T-helper 1 cell treated with Interleukin-12 subunit alpha and Interleukin-12 subunit beta and Interleukin-4 antibody, amounts not matched to agents 30 ng/mL and 1 ng/mL, for 36 hours (primary cell): Measurements from ENCODE around the gene CEP97. TPM values are rescaled to one million over a fixed set of nuclear protein-coding genes. Genes with fewer than 3 reads are reported as not detected.
"Not testable (repeated sequence)": the region's sequence is repeated elsewhere in the genome, so short reads cannot be mapped to it uniquely, and the experiment has no call there.

ENCODE experiments used
- intact Hi-C: fragments of 100-400 bp; cut with micrococcal nuclease; formaldehyde crosslinking; loops from one replicate; pipeline ENCODE4 v1.15.1; 2024
- total RNA-seq: library from RNA; stranded (reverse); gene quantifications from 2 replicates; pipeline ENCODE4 v1.2.3, GENCODE V29; 2022

The CEP97 gene
- total RNA-seq, 1 donor from 2014 or later, result 22.3 TPM

DNA sequence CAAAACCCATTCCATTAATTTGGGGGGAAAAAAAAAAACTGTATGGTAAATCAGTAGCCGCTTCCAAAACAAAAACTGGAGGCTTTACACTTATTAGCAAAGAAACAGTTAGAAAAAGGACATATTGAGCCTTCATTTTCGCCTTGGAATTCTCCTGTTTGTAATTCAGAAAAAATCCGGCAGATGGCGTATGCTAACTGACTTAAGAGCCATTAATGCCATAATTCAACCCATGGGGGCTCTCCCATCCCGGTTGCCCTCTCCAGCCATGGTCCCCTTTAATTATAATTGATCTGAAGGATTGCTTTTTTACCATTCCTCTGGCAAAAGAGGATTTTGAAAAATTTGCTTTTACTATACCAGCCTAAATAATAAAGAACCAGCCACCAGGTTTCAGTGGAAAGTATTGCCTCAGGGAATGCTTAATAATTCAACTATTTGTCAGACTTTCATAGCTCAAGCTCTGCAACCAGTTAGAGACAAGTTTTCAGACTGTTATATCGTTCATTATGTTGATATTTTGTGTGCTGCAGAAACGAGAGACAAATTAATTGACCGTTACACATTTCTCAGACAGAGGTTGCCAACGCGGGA lies 28.5 kb upstream of the CEP97 start:
- intact Hi-C loops, result loop anchor here (1.0 to 2.0 kb wide), 3 partner anchors 107 to 841 kb away; no protein-coding TSS in a partner anchor

DNA sequence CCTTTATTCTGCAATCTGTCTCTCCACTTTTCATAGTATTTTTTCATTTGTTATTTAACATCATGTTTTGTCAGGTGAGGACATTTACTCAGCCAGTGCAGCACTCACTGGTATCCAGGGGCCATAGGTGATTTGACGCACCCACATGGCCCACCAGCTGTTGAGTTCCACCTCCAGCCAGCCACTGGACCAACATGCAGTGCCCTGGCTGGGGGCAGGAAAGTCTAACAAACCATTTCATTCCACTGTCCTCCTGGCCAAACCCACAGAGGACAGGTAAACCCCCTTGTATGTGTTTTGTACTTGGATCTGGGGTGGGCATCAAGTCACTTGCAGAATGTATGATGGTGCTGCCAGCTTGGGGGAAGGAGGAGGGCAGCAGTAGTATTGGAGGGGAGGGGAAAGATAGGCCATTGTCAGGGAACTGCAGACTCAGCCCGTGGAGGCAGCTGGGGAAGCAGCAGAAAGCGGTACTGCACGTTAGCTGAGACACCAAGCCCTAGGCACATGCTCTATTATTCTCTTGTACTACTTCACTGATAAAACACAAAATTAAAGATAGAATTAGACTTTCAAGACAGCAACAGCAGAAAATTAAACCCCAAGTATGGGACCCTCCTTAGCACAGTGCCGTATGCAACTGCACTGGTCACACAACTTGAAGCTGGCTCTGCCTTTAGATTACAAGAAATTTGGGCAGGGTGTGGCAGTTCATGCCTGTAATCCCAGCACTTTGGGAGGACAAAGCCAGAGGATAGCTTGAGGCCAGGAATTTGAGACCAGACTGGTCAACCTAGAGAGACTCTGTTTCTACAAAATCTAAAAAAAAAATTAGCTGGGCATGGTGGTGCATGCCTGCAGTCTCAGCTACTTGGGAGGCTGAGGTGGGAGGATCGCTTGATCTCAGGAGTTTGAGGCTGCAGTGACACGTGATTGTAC lies 22.4 kb upstream of the CEP97 start:
- intact Hi-C loops, result loop anchor here (1.0 kb wide), 1 partner anchor 11 kb away; no protein-coding TSS in a partner anchor

DNA sequence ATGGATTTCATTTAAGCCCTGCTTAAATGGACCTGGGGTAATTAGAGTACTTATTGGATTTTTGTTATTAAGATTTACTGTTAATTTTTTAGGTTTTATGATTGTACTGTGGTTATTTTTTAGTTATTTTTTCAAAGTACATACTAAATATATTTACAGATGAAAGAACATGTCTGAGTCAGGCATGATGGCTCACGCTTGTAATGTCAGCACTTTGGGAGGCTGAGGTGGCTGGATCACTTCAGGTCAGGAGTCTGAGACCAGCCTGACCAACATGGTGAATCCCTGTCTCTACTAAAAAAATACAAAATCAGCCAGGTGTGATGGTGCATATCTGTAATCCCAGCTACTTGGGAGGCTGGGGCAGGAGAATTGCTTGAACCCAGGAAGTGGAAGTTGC lies 21.7 kb upstream of the CEP97 start:
- intact Hi-C loops, result no loop called here

DNA sequence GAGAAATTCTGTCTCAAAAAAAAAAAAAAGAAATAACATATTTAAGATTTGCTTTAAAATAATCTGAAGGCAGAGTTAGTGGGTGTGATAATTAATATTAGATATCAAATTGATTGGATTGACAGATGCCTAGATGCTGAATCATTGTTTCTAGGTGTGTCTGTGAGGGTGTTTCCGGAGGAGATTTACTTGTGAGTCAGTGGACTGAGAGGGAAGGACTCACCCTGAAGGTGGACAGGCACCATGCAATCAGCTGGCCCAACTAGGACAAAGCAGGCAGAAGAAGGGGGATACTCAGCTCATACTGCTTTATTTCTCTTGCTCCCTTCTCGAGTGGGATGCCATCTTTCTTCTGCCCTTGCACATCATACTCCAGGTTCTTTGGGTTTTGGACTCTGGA lies 21.2 kb upstream of the CEP97 start:
- intact Hi-C loops, result no loop called here

DNA sequence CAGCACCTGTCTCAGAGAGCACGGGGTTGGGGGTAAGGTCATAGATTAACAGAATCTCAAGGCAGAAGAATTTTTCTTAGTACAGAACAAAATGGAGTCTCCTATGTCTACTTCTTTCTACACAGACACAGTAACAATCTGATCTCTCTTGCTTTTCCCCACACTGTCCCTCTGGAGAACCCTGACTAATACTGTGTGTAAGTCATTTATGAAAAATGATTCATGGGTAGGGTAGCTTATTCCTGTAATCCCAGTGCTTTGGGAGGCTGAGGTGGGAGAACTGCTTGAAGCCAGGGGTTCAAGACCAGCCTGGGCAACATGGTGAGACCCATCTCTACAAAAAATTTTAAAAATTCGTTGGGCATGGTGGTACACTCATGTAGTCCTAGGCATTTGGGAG lies 19.8 kb upstream of the CEP97 start:
- intact Hi-C loops, result loop anchor here (5.0 kb wide), 1 partner anchor 632 kb away; no protein-coding TSS in a partner anchor

DNA sequence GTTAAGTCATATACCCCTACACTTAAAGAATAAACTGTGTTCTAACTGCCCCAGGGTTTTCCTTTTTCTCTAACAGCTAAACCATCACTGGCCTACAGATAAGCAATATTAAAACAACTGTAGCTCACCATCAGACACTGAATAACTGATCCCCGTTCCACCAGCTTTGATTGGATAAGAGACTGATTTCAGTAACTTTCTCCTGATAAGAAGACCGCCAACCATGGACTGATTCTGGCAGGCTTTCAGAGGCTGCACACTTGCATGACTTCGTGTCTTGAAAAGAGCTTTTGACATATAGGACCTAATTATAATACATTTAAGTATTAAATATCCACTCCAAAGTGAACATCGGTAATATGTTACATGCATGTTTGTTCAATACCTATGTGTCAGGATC lies 15.3 kb upstream of the CEP97 start:
- intact Hi-C loops, result loop anchor here (5.0 kb wide), 1 partner anchor 637 kb away; no protein-coding TSS in a partner anchor

DNA sequence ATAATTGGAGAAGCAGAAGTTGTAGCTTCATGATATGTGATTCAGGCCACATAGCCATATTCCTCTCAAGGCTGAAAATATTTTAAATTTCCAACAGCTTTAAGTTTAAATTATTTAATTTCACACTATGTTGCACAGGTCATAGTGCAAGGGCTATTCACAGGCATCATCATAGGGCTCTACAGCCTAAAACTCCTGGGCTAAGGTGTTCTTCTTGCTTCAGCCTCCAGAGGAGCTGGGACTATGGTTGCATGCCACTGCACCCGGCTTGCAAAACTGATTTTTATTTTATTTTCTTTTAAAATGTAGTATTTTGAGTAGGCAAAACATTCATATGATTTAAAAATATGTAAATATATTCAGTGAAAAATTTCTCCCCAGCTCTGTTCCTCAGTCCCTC lies 6.0 kb upstream of the CEP97 start:
- intact Hi-C loops, result no loop called here

DNA sequence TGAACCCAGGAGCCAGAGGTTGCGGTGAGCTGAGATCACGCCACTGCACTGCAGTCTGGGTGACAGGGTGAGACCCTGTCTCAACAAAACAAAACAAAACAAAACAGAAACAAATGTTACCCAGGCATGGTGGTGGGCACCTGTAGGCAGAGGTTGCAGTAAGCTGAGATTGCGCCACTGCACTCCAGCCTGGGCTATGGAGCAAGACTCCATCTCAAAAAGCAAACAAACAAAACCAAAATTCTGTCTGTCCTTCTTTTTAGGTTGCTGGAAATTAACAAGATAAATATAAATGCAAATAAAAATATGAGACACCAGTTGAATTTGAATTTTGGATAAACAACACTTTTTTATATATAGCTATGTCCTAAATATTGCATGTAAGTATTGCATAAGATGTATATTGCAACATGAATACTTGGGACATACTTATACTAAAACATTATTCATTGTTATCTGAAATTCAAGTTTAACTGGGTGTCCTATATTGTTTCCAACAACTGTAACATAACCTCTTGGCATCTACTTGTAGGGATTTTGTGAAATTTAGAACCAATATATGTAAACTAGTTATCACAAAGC lies 4.7 kb upstream of the CEP97 start:
- intact Hi-C loops, result no loop called here

DNA sequence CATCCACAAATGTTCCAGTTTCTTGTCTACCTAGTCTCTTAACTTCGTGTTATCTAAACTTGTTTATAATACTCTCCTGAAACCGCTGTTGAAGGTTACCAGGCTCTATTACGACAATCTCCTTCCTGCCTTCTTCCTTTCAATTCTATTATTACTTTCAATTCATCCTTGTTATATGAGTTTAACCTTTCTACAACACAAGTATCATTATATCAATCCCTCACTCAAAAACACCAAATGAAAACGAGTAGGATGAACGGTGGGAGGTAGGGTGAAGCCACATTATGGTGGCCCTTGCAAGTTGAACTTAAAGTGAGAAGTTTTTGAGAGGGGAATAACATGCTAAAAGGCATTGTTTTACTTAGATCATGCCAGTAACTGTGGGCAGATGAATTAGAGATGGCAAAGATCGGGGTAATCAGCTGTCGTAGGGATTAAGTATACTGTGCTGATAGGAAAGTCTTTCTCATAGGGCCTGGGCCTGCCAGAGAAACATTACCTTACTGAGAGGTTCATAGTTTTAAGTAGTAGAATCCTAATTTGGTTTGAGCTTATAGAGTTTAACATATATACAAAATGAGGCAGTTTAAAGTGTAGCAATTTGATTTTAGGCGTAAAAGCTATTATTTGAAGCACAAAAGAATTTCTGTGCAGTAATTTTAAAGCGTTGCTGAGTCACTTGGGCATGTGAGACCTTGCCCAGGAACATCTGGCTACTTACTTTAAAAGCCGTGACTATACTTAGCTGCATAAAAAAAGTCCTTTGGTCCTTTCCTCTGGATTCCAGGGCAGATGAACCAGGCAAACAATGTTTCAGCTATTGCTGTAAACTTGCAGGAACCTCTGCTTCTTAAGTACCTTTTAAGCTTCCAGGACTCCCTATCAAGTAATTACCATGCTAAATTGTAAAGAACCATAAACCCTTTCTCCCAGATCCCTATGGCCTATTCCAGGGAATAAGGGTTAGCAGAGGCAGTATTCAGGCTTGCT lies 3.3 kb upstream of the CEP97 start:
- intact Hi-C loops, result no loop called here

DNA sequence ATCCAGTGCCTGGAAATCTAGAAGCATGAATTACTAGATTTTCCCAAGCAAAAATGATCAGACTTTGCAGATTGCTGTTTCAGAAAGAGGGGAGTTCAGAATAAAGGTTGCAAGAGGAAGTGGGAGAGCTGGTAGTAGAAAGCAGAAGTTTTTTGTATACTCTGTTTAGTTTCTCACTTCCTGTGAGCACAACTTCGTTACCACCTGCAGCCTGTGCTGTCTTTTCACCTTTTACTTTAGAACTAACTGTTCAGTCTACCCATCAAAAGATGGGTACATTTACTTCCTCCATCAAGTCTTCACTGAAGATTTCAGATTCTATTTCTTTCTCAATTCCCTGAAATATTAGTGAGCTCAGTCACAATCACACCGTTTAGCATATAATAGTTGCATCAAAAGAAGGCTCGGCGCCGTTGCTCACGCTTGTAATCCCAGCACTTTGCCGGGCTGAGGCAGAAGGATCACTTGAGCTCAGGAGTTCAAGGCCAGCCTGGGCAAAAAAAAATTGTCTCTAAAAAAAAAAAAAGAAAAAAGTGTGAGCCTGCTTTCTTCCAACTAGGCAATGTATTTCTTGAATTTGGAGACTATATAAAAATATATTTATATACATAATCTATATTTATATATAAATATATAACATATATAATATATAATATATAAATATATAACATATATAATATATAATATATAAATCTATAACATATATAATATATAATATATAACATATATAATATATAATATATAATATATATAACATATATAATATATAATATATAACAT lies 1.8 kb upstream of the CEP97 start:
- intact Hi-C loops, result no loop called here

DNA sequence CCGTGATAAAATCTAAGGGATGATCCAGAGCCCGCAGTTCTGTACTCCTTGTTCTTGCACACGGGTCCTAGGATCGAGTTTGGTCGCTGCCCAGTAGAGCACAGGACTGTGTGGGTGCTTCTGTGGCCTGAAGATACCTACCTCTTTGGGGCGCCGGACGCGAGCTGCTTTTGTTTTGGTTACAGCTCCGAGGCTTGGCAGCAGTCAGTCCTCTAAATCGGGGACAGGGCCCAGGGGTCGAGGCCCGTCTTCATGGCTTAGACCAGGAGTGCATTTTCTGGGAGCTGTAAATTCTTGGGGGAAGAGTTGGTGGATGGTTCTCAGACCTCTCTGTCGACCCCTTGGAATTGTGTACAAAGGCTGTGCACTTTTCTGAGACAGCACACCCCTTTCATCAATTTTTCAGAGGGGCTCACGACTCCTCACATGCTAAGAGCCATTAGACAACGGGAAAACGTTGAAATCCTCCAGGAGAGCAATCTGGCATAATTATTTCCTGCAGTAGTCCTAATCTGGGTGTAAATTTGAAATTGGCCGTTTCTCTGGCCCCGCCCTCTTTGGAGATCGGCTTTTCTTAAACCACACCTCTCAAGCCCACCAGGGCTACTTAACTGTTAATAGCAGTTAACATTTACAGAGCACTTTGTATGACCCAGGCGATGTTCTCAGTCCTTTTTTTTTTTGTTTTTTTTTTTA lies 928 bp downstream of the CEP97 start:
- intact Hi-C loops, result loop anchor here (2.0 to 5.0 kb wide), 3 partner anchors 207 to 1463 kb away; partner anchors contain the start of gene TBC1D23

DNA sequence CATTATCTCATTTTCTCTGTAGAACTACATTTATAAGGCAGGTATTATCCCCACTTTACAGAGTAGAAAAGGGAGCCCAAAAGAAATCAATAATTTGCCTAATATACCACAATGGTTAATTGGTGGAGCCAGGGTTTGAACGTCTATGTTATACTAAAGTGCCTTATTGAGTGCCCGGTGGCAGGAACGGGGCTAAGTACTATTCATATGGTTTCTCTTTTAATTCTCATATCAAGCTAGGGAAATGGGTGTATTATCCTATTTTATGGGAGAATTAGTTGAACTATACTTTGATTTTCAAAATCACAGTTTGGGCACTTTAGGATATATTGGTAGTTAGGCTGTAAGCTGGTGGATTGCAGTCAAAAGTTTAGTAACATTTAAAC lies 1.5 kb downstream of the CEP97 start:
- intact Hi-C loops, result loop anchor here (2.0 to 5.0 kb wide), 3 partner anchors 207 to 1464 kb away; partner anchors contain the start of gene TBC1D23

DNA sequence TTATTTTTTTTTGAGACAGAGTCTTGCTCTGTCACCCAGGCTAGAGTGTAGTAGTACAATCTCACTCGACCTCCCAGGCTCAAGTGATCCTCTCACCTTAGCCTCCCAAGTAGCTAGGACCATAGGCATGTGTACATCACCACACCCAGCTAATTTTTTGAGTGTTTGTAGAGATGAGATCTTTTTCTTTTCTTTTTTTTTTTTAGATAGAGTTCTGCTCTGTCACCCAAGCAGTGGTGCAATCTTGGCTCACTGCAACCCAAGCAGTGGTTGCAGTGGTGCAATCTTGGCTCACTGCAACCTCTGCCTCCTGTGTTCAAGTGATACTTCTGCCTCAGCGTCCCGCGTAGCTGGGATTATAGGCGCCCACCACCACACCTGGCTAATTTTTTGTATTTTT lies 5.2 kb downstream of the CEP97 start:
- intact Hi-C loops, result loop anchor here (5.0 kb wide), 1 partner anchor 1467 kb away; the partner anchor contains the start of gene TBC1D23

DNA sequence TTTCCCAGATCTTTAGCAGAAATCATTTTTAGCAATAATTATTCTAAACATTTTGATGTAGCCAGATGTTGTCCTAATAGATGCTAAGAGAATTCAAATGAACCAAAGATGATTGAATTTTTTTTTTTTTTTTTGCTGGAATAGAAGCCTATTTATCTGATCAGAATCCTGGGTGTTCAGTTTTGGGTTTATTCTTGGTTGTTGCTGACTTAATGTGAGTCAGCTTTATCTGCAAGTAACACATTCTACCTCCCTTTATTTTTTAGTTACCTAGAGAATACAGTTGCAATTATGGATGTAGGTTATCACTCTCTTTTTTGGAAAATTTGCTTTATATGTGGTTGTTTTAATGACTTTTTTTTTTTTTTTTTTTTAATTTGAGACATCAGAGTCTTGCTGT lies 6.4 kb downstream of the CEP97 start:
- intact Hi-C loops, result no loop called here

DNA sequence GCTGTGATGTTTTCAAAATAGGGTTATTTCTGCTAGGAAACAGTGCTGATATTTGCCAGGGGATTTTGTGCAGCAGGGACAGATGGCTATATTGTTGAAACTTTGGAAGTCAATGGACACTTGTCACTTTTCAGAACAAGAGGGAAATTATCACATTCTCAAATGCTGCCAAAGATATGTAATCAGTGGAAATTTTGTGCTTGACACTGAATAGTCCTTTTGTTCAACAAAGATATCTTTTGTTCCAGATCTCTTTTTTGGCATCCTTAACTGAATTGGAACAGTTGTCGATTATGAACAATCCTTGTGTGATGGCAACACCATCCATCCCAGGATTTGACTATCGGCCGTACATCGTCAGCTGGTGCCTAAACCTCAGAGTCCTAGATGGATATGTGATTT lies 7.8 kb downstream of the CEP97 start:
- intact Hi-C loops, result no loop called here

DNA sequence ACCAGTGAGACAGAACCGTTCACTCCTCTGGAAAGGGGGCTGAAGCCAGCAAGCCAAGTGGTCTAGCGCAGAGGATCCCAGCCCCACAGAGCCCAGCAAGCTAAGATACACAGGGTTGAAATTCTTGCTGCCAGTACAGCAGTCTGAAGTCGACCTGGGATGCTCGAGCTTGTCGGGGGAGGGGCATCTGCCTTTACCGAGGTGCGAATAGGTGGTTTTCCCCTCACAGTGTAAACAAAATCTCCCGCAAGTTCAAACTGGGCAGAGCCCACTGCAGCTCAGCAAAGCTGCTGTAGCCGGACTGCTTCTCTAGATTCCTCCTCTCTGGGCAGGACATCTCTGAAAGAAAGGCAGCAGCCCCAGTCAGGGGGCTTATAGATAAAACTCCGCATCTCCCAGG lies 11.4 kb downstream of the CEP97 start:
- intact Hi-C loops, result no loop called here

DNA sequence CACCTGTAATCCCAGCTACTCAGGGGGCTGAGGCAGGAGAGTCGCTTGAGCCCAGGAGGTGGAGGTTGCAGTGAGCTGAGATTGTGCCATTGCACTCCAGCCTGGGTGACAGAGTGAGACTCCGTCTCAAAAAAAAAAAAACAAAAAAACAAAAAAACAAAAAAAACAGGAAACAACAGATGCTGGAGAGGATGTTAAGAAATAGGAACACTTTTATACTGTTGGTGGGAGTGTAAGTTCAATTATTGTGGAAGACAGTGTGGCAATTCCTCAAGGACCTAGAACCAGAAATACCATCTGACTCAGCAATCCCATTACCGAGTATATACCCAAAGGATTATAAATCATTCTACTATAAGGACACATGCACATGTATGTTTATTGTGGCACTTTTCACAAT lies 17.5 kb downstream of the CEP97 start:
- intact Hi-C loops, result not testable (repeated sequence)

DNA sequence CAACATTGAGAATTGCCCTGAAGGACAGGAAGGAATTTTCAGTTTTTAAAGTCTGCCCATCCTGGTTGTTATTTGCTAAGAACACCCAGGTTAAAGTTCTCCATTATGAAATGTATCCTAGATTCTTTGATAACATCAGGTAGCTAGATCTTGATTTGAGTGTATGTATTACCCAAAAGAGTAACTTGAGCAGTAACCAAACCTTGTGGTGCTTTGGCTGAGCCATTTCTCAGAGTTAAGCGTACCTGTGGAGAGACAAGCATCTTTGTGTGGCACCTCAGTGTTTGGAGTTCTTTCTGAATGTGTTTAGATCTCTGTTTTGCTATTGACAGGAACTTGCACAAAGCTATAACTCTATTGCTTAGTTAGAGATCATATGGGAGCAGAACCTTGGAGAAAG lies 20.4 kb downstream of the CEP97 start:
- intact Hi-C loops, result no loop called here

DNA sequence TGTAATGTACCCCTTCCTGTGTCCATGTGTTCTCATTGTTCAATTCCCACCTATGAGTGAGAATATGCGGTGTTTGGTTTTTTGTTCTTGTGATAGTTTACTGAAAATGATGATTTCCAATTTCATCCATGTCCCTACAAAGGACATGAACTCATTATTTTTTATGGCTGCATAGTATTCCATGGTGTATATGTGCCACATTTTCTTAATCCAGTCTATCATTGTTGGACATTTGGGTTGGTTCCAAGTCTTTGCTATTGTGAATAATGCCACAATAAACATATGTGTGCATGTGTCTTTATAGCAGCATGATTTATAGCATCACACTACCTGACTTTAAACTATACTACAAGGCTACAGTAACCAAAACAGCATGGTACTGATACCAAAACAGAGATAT lies 21.5 kb downstream of the CEP97 start:
- intact Hi-C loops, result not testable (repeated sequence)
